Cardiac septum (tissue), 1 donor: Measurements from ENCODE around the gene TOP2B. TPM values are rescaled to one million over a fixed set of nuclear protein-coding genes. Genes with fewer than 3 reads are reported as not detected.

ENCODE experiments used
- microRNA-seq: library from miRNA; unstranded; fragments of <30 nt; microRNA quantifications from one replicate; pipeline ENCODE4 v1.2.0, GENCODE V29; 2020
- total RNA-seq: library from RNA; stranded (reverse); fragmentation: NEBNext Ultra II Directional; extraction: Animal tissue kit (Norgen Biotek cat#: 25700); gene quantifications from one replicate; pipeline ENCODE4 v1.2.1, GENCODE V29; 2021
- donor health status: DM: no; HTN: no; CAD: no.

The TOP2B gene
- total RNA-seq, 1 donor from 2014 or later, result 108 TPM

Small RNA genes within 50 kb of the gene (microRNA-seq; reads per million reads assigned to microRNA genes)
- gene MIR4442, result not detected

Other genes with a start within 250 kb of the TOP2B start
- 20.3 TPM for gene RARB, start 236.6 kb downstream of the TOP2B start, total RNA-seq
- 29.3 TPM for gene NGLY1, start 118.5 kb upstream of the TOP2B start, total RNA-seq
- 11.0 TPM for gene OXSM, start 125.2 kb upstream of the TOP2B start, total RNA-seq